Measurements from ENCODE around the gene MTMR4. TPM values are rescaled to one million over a fixed set of nuclear protein-coding genes. Genes with fewer than 3 reads are reported as not detected.

Gene MTMR4
- total and polyA plus RNA-seq, 2 experiments from 2014 or later = 11.1 to 42.2 TPM

DNA sequence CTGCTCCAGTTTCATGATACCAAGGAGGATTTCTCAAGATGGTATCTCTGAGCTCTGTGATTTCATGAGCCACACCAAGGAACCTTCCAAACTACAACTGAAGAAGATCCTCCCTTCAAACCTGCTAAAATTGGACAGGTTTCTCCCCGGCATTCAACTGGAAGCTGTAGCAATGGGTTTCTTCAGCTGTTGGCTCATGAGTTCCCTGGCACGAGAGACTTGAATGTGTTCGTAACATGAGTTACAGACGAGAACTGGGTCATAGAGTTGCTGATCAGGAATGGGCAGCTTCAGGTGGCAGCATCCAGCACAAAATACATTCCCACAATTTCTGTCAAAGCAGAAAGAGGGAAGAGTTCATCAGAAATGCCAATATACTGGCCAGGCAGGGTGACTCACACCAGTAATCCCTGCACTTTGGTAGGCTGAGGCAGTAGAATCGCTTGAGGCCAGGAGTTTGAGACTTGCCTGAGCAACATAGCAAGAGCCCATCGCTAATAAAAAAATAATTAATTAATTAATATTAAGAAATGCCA lies 22.9 kb downstream of the MTMR4 start:
- H3K27me3 Mint-ChIP-seq (ENCODE audit: insufficient read depth, low read depth, poor library complexity) = peaks cover 4% of the 10 kb centered on the region
- Histone ChIP-seq H3K27me3 (ENCODE audit: insufficient read depth) (peaks cover 15% of the 10 kb centered on the region), H3K4me1 (ENCODE audit: insufficient read depth) (0 out of 2 replicates have a peak, but pooled peaks cover 3% of the 10 kb centered on the region), H2AFZ (no peak overlapping the region), H3K79me2 (replicated peaks; ENCODE audit: insufficient read depth) (no peaks in the 10 kb centered on the region), H3K36me3 (ENCODE audit: insufficient read depth) (peaks cover 60% of the 10 kb centered on the region), H3K4me3 (no peak overlapping the region), H3K4me2 (no peak overlapping the region), H3K9me2 (ENCODE audit: insufficient read depth) (peaks cover 3% of the 10 kb centered on the region; the same call in 1 of the 2 replicates), H3F3A (replicated peaks; ENCODE audit: low read depth) (peaks cover 7% of the 10 kb centered on the region; the same call in 1 of the 2 replicates), H4K20me1 (replicated peaks; ENCODE audit: insufficient read depth) (peaks cover 6% of the 10 kb centered on the region), H3K27ac (ENCODE audit: low read depth) (no peak overlapping the region)
- no peaks in the 10 kb centered on the region for H3K4me1 Mint-ChIP-seq
- no peak for TF ChIP-seq STAT1 (IDR thresholded peaks at IDR 0.05; ENCODE audit: unreplicated experiment)
- TF ChIP-seq, protein P1, sequence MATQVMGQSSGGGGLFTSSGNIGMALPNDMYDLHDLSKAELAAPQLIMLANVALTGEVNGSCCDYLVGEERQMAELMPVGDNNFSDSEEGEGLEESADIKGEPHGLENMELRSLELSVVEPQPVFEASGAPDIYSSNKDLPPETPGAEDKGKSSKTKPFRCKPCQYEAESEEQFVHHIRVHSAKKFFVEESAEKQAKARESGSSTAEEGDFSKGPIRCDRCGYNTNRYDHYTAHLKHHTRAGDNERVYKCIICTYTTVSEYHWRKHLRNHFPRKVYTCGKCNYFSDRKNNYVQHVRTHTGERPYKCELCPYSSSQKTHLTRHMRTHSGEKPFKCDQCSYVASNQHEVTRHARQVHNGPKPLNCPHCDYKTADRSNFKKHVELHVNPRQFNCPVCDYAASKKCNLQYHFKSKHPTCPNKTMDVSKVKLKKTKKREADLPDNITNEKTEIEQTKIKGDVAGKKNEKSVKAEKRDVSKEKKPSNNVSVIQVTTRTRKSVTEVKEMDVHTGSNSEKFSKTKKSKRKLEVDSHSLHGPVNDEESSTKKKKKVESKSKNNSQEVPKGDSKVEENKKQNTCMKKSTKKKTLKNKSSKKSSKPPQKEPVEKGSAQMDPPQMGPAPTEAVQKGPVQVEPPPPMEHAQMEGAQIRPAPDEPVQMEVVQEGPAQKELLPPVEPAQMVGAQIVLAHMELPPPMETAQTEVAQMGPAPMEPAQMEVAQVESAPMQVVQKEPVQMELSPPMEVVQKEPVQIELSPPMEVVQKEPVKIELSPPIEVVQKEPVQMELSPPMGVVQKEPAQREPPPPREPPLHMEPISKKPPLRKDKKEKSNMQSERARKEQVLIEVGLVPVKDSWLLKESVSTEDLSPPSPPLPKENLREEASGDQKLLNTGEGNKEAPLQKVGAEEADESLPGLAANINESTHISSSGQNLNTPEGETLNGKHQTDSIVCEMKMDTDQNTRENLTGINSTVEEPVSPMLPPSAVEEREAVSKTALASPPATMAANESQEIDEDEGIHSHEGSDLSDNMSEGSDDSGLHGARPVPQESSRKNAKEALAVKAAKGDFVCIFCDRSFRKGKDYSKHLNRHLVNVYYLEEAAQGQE (IDR thresholded peaks at IDR 0.05; ENCODE audit: unreplicated experiment) = no peak
- TF ChIP-seq, protein P2, sequence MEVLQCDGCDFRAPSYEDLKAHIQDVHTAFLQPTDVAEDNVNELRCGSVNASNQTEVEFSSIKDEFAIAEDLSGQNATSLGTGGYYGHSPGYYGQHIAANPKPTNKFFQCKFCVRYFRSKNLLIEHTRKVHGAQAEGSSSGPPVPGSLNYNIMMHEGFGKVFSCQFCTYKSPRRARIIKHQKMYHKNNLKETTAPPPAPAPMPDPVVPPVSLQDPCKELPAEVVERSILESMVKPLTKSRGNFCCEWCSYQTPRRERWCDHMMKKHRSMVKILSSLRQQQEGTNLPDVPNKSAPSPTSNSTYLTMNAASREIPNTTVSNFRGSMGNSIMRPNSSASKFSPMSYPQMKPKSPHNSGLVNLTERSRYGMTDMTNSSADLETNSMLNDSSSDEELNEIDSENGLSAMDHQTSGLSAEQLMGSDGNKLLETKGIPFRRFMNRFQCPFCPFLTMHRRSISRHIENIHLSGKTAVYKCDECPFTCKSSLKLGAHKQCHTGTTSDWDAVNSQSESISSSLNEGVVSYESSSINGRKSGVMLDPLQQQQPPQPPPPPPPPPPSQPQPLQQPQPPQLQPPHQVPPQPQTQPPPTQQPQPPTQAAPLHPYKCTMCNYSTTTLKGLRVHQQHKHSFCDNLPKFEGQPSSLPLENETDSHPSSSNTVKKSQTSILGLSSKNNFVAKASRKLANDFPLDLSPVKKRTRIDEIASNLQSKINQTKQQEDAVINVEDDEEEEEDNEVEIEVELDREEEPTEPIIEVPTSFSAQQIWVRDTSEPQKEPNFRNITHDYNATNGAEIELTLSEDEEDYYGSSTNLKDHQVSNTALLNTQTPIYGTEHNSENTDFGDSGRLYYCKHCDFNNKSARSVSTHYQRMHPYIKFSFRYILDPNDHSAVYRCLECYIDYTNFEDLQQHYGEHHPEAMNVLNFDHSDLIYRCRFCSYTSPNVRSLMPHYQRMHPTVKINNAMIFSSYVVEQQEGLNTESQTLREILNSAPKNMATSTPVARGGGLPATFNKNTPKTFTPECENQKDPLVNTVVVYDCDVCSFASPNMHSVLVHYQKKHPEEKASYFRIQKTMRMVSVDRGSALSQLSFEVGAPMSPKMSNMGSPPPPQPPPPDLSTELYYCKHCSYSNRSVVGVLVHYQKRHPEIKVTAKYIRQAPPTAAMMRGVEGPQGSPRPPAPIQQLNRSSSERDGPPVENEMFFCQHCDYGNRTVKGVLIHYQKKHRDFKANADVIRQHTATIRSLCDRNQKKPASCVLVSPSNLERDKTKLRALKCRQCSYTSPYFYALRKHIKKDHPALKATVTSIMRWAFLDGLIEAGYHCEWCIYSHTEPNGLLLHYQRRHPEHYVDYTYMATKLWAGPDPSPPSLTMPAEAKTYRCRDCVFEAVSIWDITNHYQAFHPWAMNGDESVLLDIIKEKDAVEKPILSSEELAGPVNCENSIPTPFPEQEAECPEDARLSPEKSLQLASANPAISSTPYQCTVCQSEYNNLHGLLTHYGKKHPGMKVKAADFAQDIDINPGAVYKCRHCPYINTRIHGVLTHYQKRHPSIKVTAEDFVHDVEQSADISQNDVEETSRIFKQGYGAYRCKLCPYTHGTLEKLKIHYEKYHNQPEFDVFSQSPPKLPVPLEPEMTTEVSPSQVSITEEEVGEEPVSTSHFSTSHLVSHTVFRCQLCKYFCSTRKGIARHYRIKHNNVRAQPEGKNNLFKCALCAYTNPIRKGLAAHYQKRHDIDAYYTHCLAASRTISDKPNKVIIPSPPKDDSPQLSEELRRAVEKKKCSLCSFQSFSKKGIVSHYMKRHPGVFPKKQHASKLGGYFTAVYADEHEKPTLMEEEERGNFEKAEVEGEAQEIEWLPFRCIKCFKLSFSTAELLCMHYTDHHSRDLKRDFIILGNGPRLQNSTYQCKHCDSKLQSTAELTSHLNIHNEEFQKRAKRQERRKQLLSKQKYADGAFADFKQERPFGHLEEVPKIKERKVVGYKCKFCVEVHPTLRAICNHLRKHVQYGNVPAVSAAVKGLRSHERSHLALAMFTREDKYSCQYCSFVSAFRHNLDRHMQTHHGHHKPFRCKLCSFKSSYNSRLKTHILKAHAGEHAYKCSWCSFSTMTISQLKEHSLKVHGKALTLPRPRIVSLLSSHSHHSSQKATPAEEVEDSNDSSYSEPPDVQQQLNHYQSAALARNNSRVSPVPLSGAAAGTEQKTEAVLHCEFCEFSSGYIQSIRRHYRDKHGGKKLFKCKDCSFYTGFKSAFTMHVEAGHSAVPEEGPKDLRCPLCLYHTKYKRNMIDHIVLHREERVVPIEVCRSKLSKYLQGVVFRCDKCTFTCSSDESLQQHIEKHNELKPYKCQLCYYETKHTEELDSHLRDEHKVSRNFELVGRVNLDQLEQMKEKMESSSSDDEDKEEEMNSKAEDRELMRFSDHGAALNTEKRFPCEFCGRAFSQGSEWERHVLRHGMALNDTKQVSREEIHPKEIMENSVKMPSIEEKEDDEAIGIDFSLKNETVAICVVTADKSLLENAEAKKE (CRISPR knock-in tag; IDR thresholded peaks at IDR 0.05) = no peak
- H3K4me3 Mint-ChIP-seq = no peak overlapping the region
- no peaks in the 10 kb centered on the region; the same call in 2 of the 3 replicates for H3K9me3 Mint-ChIP-seq
- H3K27ac Mint-ChIP-seq = no peak overlapping the region
- no peak for ATAC-seq
- no peak for DNase-seq (ENCODE audit: low spot score)
- H3K36me3 Mint-ChIP-seq (ENCODE audit: low read depth) = peaks cover 74% of the 10 kb centered on the region

All from GM23338 (cell line).